Brain microvascular endothelial cell (primary cell): Measurements from ENCODE around the gene RNF167.

Experiments used
- DNase-seq: peaks from one replicate; pipeline ENCODE4 v3.0.0-alpha.2; 2020
- H3K27ac ChIP-seq: fragments of 250-450 bp; sonication (Bioruptor Pico); 2 replicates; pipeline ENCODE4 v1.5.1; 2020; ENCODE audit warnings: mild to moderate bottlenecking, moderate library complexity
- H3K27me3 ChIP-seq: fragments of 250-450 bp; sonication (Bioruptor Pico); replicated peaks from 2 replicates; pipeline ENCODE4 v1.5.1; 2020; ENCODE audit warnings: mild to moderate bottlenecking
- H3K36me3 ChIP-seq: fragments of 250-450 bp; sonication (Bioruptor Pico); replicated peaks from 2 replicates; pipeline ENCODE4 v1.5.1; 2020; ENCODE audit warnings: mild to moderate bottlenecking
- H3K4me3 ChIP-seq: 2 replicates; pipeline ENCODE4 v1.5.1; 2011; ENCODE audit warnings: low read depth, mild to moderate bottlenecking, control low read depth, low read length, moderate library complexity
- CTCF ChIP-seq: IDR thresholded peaks from 2 replicates; pipeline ENCODE4 v1.5.1; 2011; ENCODE audit warnings: low read depth, mild to moderate bottlenecking, moderate library complexity, low read length, control low read depth, inconsistent platforms; ENCODE audit errors: missing control alignments
- in situ Hi-C: cut with HindIII; loops from 2 replicates; pipeline ENCODE4 v1.10.0; 2017; ENCODE audit warnings: low sequenced_read_pairs, low pct_ligation_motif_present

RNF167 gene

GRCh38 chr17:4994081-4994595, 54.1 kb downstream of the RNF167 start:
- in situ Hi-C loops: no loop called here
- no peak for TF ChIP-seq CTCF
- H3K27ac ChIP-seq: no peak overlapping the region

More at GRCh38 chr17:4994081-4994595, 54.1 kb downstream of the RNF167 start:
- Histone ChIP-seq H3K27me3 (no peaks in the 10 kb centered on the region), H3K4me3 (no peak overlapping the region), H3K36me3 (no peaks in the 10 kb centered on the region)
- no peak for DNase-seq
